Middle frontal gyrus (tissue), 1 donor: ENCODE data around the gene PFDN6.

ENCODE experiments used
- DNase-seq: peaks from one replicate; pipeline ENCODE4 v3.0.0-alpha.2; 2015; ENCODE audit warnings: low spot score; ENCODE audit errors: extremely low spot score

Gene PFDN6

GRCh38 chr6:33295621-33296369 is 6.4 kb downstream of the PFDN6 start:
- no peak for DNase-seq

GRCh38 chr6:33296797-33297405 is 7.5 kb downstream of the PFDN6 start:
- no peak for DNase-seq

- DNase-seq: no peak
Measured at GRCh38 chr6:33297406-33297955, 8.1 kb downstream of the PFDN6 start.

- DNase-seq: no peak
Measured at GRCh38 chr6:33297956-33298772, 8.8 kb downstream of the PFDN6 start.

GRCh38 chr6:33298773-33299236 is 9.4 kb downstream of the PFDN6 start, which contains the start of gene RGL2:
RGL2 (minus strand) TSS chr6:33298942; CDS start chr6:33298610, 332 bp downstream.
- peak; percentile 15 for DNase-seq

- peak; percentile 91 for DNase-seq
Measured at GRCh38 chr6:33299237-33299944, 10.0 kb downstream of the PFDN6 start.

GRCh38 chr6:33301877-33302276 is 12.5 kb downstream of the PFDN6 start:
- DNase-seq: no peak

GRCh38 chr6:33304216-33304615 is 14.8 kb downstream of the PFDN6 start:
- DNase-seq: no peak

GRCh38 chr6:33305052-33305451 is 15.7 kb downstream of the PFDN6 start:
- no peak for DNase-seq

GRCh38 chr6:33306356-33306755 is 17.0 kb downstream of the PFDN6 start:
- DNase-seq: no peak

- DNase-seq: peak; percentile 42
Measured at GRCh38 chr6:33312361-33313104, 23.1 kb downstream of the PFDN6 start.

- DNase-seq: no peak
Measured at GRCh38 chr6:33313105-33313708, 23.8 kb downstream of the PFDN6 start.

GRCh38 chr6:33313709-33314514 is 24.5 kb downstream of the PFDN6 start, which contains the start of gene TAPBP:
TAPBP (minus strand) TSS chr6:33314078; CDS start chr6:33314041, 37 bp downstream.
- peak; percentile 6 for DNase-seq

GRCh38 chr6:33314515-33314942 is 25.1 kb downstream of the PFDN6 start:
- DNase-seq: no peak

- DNase-seq: no peak
Measured at GRCh38 chr6:33314943-33315792, 25.8 kb downstream of the PFDN6 start.

- no peak for DNase-seq
Measured at GRCh38 chr6:33315793-33316602, 26.6 kb downstream of the PFDN6 start.
